GM10266 (cell line): Measurements from ENCODE around the gene ZNF549.
"Not testable (repeated sequence)": the region's sequence is repeated elsewhere in the genome, so short reads cannot be mapped to it uniquely, and the experiment has no call there.

ENCODE experiments used
- DNase-seq: peaks from one replicate; pipeline ENCODE4 v3.0.0; 2012; ENCODE audit errors: extremely low spot score
- CTCF ChIP-seq: IDR thresholded peaks from 2 replicates; pipeline ENCODE4 v1.5.1; 2012; ENCODE audit warnings: mild to moderate bottlenecking, low read depth; ENCODE audit not compliant: control insufficient read depth, insufficient read depth; ENCODE audit errors: missing control alignments

ZNF549 gene

GRCh38 chr19:57527136-57527881, at the start of gene ZNF549:
Gene ZNF549 (plus strand): TSS chr19:57527356. CDS start chr19:57527574, 218 bp downstream.
- TF ChIP-seq CTCF, result no peak
- peak; percentile 90 for DNase-seq

DNA sequence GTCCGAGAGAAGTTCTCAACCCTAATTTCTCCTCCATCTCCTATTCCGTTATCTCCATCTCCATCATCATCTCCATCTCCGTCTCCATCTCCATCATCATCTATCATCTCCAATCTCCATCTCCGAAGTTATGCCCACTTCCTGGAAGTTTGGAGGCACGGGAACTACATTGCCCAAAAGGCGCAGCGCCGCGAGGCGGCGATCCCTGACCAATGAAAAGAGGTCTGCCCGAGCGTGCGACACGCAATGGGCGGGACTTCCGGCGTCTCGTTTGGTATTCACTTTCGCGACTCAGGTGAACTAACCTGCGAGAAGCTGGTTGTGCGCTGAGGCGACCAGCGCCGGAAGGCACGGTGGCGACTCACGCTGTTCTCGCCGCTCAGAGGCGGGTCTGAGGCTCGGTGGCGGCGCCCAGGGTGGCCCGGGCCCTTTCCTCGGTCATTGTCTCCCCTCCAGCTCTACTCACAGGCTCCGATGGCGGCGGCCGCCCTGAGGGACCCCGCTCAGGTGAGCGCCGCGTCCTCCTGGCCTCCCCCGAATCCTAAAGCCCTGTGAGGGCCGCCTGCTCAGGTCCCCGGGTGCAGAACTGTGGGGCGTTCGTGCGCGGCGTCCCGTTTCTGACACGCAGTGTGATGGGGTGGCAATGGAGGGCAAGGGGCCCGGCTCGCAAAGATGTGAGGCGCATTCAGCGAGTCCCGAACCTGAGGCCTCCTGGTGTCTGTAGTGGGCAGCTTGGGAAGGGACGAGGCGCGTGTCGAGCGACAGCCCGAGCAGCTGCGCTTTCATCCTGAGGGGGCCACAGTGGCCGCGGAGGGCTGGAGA, 39.5 kb upstream of the ZNF549 start, which contains the start of gene ZNF419:
Gene ZNF419 (plus strand): TSS at position 274 of the 822 bp plus-strand sequence. CDS start 201 bp downstream, at position 475.
- DNase-seq, result peak; percentile 94

GRCh38 chr19:57488299-57488644, 38.9 kb upstream of the ZNF549 start:
- not testable (repeated sequence) for DNase-seq

DNA sequence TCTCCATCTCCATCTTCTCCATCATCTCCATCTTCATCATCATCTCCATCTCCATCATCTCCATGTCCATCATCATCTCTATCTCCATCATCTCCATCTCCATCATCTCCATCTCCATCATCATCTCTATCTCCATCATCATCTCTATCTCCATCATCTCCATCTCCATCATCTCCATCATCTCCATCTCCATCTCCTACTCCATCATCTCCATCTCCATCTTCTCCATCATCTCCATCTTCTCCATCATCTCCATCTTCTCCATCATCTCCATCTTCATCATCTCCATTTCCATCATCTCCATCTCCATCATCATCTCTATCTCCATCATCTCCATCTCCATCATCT, 27.9 kb upstream of the ZNF549 start:
- DNase-seq, result not testable (repeated sequence)

- peak; percentile 92 for DNase-seq
Measured at GRCh38 chr19:57499680-57500395, 27.3 kb upstream of the ZNF549 start, which contains the start of gene ZNF773. Gene ZNF773 (plus strand): TSS chr19:57499938. CDS start chr19:57500081, 143 bp downstream.

DNA sequence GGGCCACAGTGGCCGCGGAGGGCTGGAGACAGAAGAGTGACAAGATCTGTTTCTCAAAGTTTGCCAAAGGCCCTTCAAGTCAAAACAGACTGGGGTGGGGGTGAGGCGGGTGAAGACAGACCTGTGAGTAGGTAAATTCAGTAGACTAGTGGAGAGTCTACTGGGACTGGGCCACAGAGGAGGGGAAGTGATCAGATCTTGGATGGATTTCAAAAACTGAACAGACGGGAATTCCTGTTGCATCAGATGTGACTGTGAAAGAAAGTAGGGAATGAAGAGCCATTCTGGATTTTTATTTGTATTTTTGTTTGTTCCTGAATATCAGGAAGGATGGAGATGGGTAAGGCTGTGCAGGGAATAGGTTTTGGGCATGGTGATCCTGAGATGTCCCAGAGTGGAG, 26.8 kb upstream of the ZNF549 start:
- not testable (repeated sequence) for DNase-seq

DNA sequence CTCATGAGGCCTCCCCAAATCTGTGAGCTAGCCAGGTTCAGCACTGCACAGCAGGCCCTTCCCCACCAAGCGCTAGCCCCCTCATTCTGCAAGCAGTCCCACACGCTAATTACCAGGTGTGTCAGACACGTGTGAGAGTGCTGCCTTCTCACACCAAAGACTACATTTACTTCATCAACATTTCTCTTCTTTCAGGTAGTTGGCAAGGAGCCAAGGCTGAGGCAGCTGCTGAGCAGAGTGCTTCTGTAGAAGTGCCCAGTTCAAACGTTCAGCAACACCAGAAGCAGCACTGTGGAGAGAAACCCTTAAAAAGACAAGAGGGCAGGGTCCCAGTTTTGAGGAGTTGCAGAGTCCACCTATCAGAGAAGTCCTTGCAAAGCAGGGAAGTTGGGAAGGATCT, 21.0 kb upstream of the ZNF549 start:
- no peak for DNase-seq
- TF ChIP-seq CTCF, result no peak

- no peak for DNase-seq
- TF ChIP-seq CTCF, result no peak
Measured at GRCh38 chr19:57511484-57511883, 15.7 kb upstream of the ZNF549 start.

- no peak for DNase-seq
- no peak for TF ChIP-seq CTCF
Measured at GRCh38 chr19:57512845-57513244, 14.3 kb upstream of the ZNF549 start.
